NCI-H1417 (cell line): ENCODE measurements around the gene LPP.

Source experiments
- DNase-seq, 3 experiments: peaks; one replicate each; lab custom pipeline; 2025; lab: John Stamatoyannopoulos, UW

The LPP gene

DNA sequence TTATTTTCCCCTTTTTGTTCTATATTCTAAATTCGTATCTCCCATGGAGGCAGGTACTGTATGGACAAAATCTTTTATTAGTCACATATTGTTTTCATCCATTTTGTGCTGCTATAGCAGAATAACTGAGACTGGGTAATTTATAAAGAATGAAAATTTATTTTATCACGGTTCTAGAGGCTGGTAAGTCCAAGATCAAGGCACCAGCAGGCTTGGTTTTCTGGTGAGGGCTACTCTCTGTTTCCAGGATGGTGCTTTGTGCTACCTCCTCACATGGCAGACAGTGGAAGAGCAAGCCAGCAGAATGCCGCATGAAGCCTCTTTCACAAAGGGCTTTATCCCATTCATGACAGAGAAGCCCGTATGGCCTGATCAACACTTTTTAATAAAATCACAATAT is 595.9 kb downstream of the LPP start:
- DNase-seq = no peak

DNA sequence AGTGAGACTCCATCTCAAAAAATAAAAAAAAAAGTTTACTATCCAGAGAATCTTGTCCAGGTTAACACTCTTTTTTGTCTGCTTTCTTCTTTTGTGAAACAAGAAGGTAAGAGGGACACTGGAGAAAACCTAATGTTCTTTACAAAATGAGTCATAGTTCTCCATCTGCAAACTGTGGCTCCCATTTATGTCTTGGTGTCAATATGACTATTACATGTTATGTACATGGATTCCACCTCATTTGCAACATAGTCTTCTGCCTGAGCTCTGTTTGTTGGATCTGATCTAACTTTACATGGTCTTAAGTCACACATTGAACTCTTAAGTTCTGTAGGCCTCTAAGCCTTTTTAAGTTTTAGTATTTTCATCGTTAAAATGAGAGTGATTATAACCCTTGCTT is 596.7 kb downstream of the LPP start:
- no peak for DNase-seq

DNA sequence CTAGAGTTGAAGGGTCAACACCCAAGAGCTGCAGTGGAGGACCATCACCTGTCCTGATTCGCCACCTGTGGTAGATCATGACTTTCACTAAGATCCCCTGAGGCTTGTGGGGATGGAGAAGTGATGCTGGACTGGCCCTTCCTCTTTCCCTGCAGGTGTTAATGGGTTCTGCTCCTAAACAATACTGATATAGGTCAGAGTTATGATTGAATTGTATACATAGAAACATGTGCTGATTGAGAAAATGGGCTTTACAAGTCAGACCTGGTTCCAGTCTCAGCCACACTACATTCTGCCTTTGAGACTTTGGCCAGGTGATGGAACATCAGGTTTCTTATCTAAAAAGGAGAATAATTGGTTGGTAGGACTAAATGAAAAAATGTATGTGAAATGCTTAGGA is 598.9 kb downstream of the LPP start:
- DNase-seq = no peak

DNA sequence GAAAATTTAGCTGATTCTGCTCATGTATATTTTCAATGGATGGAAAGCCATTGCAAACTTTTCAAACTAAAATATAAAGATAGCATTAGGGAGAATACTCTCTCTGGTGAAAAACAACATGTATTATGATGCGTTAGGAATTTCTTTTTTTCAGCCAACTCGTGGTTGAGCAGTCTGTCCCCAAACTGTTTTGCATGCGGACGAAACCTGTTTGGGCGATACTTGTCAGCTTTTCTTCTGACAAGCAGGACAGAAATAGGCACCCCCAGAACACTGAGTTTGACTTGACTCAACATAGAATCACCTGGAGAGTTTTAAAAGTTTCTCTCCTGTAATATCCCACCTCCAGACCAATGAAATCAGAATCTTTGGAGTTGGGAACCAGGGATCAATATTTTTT is 600.3 kb downstream of the LPP start:
- no peak for DNase-seq

DNA sequence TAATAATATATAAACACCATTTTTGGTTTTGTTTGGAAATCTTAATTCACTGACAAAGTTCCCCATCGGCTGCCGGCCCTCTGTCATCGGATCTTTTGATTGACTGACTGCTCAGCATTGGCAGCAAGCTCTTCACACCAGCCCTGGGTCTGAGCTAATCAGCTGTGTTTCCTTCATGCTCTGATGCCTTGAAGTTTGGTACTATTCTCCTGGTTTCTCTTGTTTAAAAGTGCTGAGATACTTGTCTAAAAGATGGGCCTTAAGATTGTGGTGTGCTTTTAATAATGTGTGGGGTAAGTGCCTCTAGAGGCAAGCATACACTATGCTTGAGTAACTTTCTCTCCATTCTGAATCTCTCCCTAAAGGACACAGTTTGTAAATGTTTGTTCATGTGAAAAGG is 602.3 kb downstream of the LPP start:
- DNase-seq = no peak

DNA sequence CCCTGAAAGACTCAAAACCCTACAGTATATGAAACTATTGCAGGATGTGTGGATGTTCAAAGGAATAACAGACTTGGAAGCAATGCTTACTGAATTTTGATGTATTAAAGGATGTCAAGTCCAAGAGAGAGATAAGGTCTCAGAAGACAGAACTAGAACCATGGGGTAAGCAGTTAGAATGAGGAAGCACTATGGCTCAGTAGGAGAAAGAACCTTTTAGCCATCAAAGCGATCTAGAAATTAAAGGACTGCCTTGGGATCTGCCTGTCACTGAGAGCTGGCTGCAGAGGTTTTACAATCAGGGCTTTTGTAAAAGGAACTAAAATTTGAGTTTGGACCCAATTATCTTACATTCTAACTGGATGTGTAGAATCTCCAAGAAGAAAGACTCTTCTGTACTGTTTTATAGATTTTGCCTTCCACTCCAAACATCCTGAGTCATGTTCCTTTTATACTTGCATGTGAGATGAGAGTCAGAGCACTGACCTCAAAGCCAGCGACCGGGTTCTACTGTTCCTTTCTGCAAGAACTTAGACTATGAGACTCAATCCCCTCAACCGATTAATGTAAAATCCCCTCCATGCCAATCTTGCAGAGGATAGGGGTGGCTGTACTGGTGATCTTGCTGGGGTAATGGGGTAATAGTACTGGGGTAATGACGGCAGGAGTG is 605.5 kb downstream of the LPP start:
- DNase-seq = no peak

DNA sequence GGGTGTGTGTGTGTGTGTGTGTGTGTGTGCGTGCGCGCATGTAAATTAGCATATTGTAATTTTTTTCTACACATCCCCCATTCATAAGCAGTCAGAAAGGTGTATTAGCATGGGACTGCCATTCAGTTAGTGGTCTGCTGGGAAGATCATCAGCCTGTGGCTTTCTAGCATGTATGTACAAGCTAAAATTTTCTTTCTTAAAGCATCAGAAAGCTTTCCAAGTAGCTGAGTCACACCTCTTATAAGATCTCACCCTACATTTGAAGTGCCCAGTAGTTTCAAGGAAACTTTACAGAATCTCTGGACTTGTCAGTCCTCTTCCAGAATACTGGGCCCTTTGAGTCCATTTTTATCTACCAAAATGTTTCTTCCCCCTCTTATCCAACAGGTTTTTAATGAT is 606.5 kb downstream of the LPP start:
- no peak for DNase-seq

DNA sequence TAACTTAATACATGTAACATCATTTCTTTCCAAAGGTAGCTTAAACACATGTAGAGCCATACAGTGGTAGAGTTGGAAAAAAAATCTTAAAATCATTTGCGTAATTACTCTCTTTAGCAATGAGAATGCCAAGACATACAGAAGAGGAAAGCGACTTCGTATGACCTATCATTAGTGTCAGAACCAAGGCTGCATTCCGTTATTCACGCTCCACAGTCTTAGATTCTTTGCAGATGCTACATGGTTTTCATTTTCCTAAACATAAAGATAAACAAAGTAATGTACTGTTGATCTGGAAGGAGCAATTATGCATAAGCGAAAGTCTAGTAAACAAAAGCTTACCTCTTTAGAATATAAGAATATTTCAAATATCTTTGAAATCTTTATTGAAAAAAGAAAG is 607.5 kb downstream of the LPP start:
- DNase-seq = no peak

DNA sequence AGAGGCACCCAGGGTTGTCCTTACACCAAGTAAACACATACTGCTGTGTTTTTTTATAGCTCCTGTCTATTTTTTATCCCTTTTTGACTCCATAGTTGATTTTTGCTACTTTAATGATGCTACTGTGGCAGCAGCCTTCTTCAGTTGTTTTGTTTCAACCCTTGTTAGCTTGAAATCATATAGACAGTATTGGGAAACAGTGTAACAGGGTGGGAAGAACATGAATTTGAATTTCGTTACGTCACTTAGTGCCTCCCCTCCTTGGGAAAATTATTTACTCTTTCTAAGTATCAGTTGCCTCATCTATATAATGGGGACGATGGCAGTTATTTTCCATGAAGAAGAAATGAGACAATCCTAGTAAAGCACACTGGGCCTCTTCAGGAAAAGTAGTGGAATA is 608.0 kb downstream of the LPP start:
- no peak for DNase-seq

DNA sequence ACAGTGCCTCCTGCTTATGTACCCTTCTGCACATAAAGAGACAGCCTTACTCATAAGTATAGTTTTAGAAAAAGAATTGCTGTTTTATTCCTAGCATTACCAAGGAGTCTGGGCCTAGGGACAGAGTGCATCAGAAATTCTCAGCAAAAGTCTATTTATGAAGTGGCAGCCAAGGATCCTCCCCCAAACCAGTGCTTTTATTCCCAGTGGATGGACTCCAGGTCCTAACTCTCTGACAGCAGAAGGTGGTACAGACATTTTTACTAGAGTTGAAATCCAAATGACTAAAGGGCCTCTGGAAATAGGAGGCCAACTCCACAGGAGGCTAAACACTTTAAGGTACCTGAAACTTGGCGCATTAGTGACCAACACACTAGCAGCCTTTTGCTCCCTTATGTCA is 610.7 kb downstream of the LPP start:
- no peak for DNase-seq

DNA sequence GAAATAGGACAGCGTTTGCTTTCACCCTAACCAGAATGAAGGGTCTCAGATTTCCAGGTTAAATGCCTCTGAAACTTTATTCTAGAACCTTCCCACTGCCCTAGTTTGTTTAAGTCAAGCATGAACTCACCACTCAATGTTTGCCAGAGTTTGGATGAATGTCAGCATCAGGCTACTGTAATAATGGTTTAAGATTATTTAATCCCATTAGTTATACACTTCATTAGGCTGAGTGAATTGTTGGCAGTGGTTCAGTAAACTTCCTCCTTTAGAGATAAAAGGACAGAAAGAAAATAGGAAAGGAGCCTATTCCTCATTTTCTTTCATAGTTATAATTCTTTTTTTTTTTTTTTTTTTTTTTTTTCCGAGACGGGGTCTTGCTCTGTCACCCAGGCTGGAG is 615.9 kb downstream of the LPP start:
- no peak for DNase-seq

DNA sequence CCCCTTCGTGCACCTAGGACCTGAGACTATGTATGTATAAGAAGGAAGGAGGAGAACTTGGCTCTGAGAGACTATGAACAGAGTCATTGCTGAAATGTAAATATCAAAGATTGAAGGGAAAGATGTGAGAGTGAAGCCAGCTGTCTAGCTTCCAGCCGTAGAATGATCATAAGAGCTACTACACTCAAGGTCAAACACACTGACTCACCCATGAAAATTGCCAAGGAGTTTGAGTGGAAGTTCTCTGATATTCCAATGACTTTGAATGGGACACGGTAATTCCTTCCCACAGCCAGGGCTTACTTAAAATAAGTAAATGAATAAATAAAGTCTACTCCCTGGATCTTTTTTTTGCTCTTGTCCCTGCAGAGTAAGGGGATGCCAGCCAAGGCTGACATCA is 618.9 kb downstream of the LPP start:
- DNase-seq = no peak

DNA sequence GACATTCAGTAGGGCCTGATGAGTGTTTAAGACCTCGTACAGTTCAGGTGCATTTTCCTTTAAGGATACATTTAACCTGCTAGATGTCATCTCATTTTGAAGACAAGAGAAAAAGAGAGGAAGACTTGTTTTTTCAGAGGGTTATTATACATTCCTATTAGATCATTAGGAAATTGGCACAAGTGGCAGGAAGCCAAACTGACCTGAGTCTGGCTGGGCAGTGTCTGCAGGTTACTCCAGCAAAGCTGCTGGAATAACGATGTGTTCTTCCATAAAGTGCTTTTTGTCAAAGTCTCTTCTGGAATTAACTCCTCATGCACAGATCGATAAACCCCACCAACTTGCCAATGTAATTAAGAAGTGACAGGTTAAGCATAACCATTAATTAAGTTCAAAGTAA is 621.5 kb downstream of the LPP start:
- no peak for DNase-seq

DNA sequence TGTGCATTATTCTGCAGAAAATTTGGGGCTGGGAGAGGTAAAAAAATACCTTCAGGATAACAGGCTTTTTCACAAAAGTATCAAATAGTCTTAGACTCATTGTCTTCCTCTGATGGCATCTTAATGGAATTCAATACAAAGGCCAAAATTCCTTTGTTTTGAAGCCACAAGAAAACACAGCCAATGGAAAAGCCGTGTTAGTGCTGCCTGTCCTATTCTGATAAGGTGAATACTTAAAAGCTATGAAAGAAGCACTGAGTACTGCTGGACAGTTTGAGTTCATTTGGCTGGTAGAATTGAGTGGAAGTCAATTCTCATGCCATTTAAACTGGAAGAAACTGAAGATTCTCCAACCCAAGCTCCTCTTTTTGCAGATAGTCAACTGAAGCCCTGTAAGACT is 622.5 kb downstream of the LPP start:
- no peak for DNase-seq

DNA sequence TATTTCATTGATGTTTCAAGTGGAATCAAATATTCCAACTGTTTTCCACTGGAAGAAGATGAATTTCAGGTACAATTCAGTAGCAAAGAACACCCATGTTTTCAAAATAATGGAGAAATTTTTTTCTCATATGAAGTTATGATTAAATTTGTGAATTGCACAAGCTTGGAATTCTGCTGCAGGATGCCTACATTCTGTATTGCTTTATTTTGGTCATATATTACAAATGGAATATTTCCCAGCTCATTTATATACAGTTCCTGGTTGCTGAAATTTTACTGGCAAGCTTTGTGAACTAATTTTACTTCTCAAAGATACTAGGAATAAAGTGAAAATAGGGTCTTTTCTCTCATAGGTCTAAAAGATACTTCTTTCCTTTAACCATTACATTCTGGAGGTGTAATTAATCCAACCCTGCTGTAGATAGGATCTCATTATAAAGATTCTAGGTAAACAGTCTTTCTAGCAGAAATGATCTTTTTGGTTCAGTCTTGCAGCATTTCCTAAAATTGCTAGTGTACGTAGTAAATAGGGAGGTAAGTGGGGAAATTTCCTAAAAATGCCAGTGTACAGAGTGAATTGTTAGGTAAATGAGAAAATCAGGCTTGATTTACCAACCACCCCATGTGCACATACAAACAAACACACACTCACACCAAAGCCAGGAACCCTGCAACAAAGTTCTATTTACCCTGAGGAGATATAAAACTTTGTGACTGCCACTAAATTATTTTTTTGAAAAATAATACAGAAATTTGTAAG is 624.3 kb downstream of the LPP start:
- DNase-seq = no peak

DNA sequence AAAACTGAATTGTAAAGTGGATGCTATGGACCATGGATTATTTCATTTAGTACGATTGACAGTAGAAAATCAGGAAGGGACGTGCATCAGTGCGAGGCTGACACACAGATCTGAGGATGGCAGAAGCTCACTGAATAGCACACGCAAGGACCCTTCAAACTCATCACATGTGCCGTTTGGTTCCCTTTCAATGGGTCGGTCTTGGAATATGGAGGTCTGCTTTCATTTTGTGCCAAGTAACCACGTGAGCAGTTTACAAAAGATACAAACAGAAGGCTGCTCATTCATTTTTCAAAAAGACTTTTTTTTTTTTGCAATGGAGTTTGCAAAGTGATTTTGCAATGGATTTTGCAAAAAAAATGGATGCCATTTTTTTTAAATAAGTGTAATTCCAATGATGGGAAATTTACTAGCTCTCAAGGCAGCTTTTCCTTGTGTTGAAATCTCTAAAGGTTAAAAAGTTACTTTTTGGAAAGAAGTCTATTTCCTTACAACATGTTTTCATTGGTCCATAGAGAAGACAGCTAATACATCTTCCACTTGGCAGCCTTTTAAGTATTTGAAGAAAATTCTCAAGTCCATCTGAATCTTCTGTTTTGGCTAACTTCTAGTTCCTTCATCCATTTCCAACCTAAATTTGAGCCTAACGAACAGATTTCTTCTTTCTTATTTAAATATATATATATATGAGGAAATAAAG is 625.5 kb downstream of the LPP start:
- no peak for DNase-seq

DNA sequence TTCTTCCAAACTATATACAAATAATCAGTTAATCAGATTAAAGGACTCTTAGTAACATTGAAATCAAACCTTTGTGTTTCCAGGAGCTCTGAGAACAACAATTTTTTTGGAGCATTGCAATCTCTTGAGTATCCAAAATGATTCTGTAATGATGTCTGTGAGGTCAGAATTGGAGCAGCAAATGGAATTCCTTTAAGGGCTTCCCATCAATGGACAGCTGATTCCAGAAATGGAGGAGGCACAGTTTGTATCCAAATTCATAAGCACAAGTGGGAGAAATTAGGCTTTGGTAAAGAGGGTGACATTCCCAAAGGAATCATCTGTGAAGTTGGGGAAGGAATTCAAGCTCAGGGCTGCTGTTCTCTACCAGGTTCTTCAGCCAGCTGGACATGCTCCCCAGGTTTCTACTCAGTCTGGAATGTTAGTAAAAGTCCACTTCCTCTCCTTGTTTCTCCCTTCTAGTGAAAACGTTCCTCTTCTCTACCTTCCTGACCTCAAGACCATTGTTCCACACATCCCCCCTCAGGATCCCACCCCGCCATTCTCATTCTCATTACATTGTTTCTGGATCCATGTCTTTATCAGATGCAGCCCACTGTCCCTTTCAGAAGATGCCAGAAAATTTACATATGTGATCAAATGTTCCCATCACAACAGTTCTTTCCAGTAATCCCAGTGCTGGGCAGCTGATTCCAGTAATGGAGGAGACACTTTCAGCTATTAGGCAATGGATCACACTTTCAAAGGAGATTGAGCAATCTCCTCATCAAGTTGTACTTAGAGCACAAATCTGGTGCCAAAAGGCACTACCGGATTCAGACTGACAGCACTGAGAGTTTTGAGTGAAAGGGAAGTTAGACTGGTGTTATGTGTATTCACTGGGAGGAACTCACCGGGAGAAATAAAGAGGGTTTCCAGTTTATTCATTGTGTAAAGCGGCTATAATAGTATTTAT is 626.5 kb downstream of the LPP start:
- DNase-seq = no peak

DNA sequence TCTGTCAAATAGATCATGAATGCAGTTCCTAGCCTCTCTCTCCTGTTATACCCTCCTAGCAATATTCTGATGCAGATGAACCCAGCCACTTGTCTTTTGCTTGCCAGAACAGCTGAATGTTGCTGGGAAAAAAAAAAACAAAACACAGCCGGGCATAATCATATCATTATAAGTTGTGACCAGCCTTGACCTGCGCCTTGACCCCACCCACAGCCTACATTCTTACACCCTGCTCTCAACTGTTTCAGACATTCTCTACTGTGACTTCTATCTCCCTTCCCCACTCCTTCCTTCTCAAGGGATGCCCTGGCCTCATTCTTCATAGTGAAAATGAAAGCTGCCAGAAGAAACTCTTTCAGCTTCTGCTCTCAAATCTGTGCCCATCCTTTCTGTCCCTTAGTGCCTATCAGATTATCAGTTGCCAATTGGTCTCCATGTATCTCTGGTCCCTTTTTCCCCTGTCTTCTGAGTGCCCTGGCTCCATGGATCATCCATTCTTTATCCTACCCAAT is 628.7 kb downstream of the LPP start:
- DNase-seq = no peak

DNA sequence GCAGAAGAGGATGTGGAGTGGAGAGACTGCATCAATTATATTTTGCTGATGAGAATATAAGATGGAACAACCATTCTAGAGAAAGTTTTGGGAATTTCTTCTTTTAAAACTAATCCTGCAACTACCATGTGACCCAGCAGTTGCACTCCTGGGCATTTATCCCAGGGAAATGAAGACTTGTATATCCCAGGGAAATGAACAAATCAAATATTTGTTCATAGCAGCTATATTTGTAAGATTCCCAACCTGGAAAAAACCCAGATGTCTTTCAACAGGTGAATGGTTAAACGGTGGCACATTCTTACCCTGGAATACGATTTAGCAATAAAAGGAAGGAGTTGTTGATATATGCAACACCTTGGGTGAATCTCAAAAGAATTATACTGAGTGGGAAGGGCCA is 632.5 kb downstream of the LPP start:
- DNase-seq = no peak

DNA sequence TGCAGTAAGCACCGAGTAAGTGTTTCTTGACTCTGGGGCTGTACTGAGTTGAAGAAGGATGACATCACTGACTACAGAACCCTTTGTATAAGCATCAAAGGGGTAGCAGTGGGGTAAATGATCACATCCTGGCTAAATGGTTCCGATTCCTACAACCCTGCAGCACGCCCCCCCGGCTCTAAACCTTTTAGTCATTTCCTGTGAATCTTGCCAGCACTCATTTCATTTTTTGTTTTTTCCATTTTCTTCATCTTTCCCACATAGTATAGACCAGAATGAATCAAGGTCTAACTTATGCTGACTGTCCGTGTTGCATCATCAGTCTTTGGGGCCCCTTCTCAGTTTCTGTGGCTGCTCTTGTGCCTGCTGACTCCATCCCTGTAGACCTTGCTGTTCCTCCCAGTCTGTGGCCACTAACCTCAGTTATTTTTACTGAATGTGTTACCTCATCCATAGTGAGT is 634.7 kb downstream of the LPP start:
- DNase-seq = no peak

DNA sequence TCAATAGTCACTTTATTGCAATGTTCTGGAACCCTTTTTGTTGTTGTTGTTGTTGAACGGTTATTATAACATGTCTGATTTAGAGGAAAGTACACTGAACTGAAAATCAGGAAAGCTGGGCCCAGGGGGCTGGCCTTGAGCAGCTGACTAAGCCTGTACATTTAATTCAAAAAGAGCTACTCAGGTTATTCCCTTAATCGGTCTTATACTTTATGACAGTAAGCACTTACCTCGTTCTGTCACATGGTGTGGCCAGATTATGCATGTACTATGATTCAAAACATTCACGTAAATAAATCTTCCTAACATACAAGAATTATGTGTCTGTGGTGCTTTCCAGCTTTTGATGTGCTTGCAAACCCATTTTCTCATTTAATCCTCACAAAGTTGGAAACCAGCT is 635.3 kb downstream of the LPP start:
- no peak for DNase-seq

DNA sequence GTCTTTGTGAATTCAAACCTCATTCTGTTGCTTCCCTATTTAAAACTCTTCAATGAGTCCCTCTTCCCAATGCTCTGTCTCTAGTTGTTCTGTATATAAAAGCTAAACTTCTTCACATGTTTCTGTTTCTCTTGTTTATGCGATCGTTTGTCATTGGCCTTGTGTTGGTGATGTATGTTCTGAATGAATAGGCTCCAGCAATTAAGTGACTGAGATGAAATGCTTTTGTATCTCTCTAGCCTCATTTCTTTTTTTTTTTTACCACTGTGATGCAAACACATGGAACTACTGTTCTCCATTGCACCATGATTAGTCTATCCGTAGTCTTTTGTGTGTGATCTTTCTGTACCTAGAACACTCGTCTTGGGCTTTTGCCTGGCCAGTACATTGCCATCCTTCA is 637.4 kb downstream of the LPP start:
- DNase-seq = no peak
